ENCODE data around the gene SCN1A.
"Not testable (repeated sequence)": the region's sequence is repeated elsewhere in the genome, so short reads cannot be mapped to it uniquely, and the experiment has no call there.

The SCN1A gene

DNA sequence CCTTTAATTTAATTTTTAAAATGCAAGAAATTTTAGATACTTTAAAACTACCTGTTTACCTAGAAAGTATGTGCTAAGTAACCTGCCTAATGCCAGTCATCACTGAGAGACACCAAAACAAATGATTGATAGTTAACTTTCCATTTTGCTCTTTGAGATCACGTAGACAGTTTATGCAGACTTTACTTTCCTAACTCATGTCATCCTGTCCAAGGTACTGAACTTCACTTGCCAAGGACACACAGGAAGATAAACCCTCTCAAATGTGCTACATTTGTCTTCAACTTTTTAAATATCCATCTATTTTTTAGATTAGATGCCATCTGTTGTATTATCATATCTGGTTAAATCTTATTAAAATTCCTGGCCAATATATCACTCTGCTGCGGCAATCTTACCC is 20.1 kb upstream of the SCN1A start:
- Histone ChIP-seq H3K4me1 (ENCODE audit: insufficient read depth, low read length) (no peaks in the 10 kb centered on the region), H3K9ac (ENCODE audit: low read depth, low read length) (no peak overlapping the region), H3K27ac (ENCODE audit: low read length) (no peak overlapping the region), H4K20me1 (ENCODE audit: insufficient read depth, low read length) (no peaks in the 10 kb centered on the region), H3K4me3 (ENCODE audit: low read depth in 1 of 2, low read length in 2 of 2) (no peak overlapping the region), H3K9me3 (ENCODE audit: insufficient read depth, low read length, severe bottlenecking) (no peaks in the 10 kb centered on the region), H3K36me3 (ENCODE audit: insufficient read depth, low read length) (no peaks in the 10 kb centered on the region), H2AFZ (ENCODE audit: low read depth, low read length) (no peak overlapping the region), H3K27me3 (ENCODE audit: insufficient read depth, low read length, poor library complexity) (peaks cover 5% of the 10 kb centered on the region), H3K4me2 (ENCODE audit: insufficient read depth, low read length) (no peak overlapping the region), H3K79me2 (ENCODE audit: insufficient read depth, low read length) (no peaks in the 10 kb centered on the region)
- DNase-seq = no peak
- ATAC-seq (ENCODE audit: insufficient read depth, low read depth) = no peak
- TF ChIP-seq, protein P1, sequence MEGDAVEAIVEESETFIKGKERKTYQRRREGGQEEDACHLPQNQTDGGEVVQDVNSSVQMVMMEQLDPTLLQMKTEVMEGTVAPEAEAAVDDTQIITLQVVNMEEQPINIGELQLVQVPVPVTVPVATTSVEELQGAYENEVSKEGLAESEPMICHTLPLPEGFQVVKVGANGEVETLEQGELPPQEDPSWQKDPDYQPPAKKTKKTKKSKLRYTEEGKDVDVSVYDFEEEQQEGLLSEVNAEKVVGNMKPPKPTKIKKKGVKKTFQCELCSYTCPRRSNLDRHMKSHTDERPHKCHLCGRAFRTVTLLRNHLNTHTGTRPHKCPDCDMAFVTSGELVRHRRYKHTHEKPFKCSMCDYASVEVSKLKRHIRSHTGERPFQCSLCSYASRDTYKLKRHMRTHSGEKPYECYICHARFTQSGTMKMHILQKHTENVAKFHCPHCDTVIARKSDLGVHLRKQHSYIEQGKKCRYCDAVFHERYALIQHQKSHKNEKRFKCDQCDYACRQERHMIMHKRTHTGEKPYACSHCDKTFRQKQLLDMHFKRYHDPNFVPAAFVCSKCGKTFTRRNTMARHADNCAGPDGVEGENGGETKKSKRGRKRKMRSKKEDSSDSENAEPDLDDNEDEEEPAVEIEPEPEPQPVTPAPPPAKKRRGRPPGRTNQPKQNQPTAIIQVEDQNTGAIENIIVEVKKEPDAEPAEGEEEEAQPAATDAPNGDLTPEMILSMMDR (IDR thresholded peaks at IDR 0.05; ENCODE audit: borderline replicate concordance, extremely low read depth, low read length, poor library complexity, severe bottlenecking) = no peak
- TF ChIP-seq EZH2 (IDR thresholded peaks at IDR 0.05; ENCODE audit: borderline replicate concordance, low read depth, low read length, severe bottlenecking) = no peak

DNA sequence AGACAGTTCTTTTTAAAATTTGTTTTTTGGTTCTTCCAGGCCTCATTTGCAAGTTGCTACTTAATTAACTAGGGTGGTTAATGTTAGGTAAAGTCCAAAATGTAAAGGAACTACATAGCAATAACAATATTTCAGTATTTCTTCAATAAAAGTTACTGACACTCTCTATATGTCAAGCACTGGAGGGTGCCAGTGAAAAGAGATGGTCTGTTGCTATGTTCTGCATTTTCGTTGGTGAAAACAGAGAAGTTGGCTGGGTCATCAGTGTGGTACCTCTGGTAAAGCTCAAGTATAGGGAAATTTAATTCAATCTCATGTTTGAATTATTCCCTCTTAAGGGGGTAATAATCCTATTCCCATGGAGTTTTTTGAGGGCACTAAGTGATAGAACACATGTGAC is 16.3 kb upstream of the SCN1A start:
- H3K4me2 ChIP-seq (ENCODE audit: insufficient read depth, low read length) = no peak overlapping the region
- no peak for ATAC-seq (ENCODE audit: insufficient read depth, low read depth)
- TF ChIP-seq, protein P1 (IDR thresholded peaks at IDR 0.05; ENCODE audit: borderline replicate concordance, extremely low read depth, low read length, poor library complexity, severe bottlenecking) = no peak
- TF ChIP-seq EZH2 (IDR thresholded peaks at IDR 0.05; ENCODE audit: borderline replicate concordance, low read depth, low read length, severe bottlenecking) = no peak
- no peak overlapping the region for H2AFZ ChIP-seq (ENCODE audit: low read depth, low read length)
- H3K27me3 ChIP-seq (ENCODE audit: insufficient read depth, low read length, poor library complexity) = peaks cover 1% of the 10 kb centered on the region
- no peaks in the 10 kb centered on the region for H3K36me3 ChIP-seq (ENCODE audit: insufficient read depth, low read length)
- no peak overlapping the region for H3K9ac ChIP-seq (ENCODE audit: low read depth, low read length)
- no peak for DNase-seq
- H3K79me2 ChIP-seq (ENCODE audit: insufficient read depth, low read length) = no peaks in the 10 kb centered on the region
- no peaks in the 10 kb centered on the region for H3K4me1 ChIP-seq (ENCODE audit: insufficient read depth, low read length)
- no peak overlapping the region for H3K4me3 ChIP-seq (ENCODE audit: low read depth in 1 of 2, low read length in 2 of 2)
- H4K20me1 ChIP-seq (ENCODE audit: insufficient read depth, low read length) = no peaks in the 10 kb centered on the region
- H3K9me3 ChIP-seq (ENCODE audit: insufficient read depth, low read length, severe bottlenecking) = no peaks in the 10 kb centered on the region
- H3K27ac ChIP-seq (ENCODE audit: low read length) = no peak overlapping the region

DNA sequence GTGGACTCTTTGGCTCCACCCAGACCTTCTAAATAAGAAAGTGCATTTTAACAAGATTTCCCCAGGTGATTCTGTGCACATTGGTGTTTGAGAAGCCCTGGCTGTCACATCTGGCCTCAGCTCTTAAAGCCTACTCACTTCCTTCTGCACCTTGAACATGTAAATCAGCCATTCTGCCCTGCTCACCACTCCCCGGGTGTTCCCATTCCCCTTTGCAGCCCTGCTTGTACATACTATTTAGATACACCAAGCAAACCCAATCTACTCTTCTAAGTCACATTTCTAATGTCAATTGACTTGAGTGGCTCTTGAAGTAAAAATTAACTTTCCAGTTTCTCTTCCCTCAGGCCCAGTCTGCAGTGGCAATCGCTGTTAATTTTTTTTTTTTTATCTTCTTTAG is 13.1 kb upstream of the SCN1A start:
- Histone ChIP-seq H3K27me3 (ENCODE audit: insufficient read depth, low read length, poor library complexity) (no peaks in the 10 kb centered on the region), H2AFZ (ENCODE audit: low read depth, low read length) (no peak overlapping the region), H3K4me3 (ENCODE audit: low read depth in 1 of 2, low read length in 2 of 2) (no peak overlapping the region), H3K9ac (ENCODE audit: low read depth, low read length) (no peak overlapping the region), H3K9me3 (ENCODE audit: insufficient read depth, low read length, severe bottlenecking) (no peaks in the 10 kb centered on the region), H3K79me2 (ENCODE audit: insufficient read depth, low read length) (no peaks in the 10 kb centered on the region), H3K27ac (ENCODE audit: low read length) (no peak overlapping the region), H3K36me3 (ENCODE audit: insufficient read depth, low read length) (no peaks in the 10 kb centered on the region), H3K4me2 (ENCODE audit: insufficient read depth, low read length) (no peak overlapping the region), H3K4me1 (ENCODE audit: insufficient read depth, low read length) (no peaks in the 10 kb centered on the region), H4K20me1 (ENCODE audit: insufficient read depth, low read length) (no peaks in the 10 kb centered on the region)
- TF ChIP-seq, protein P1 (IDR thresholded peaks at IDR 0.05; ENCODE audit: borderline replicate concordance, extremely low read depth, low read length, poor library complexity, severe bottlenecking) = no peak
- TF ChIP-seq EZH2 (IDR thresholded peaks at IDR 0.05; ENCODE audit: borderline replicate concordance, low read depth, low read length, severe bottlenecking) = no peak
- ATAC-seq (ENCODE audit: insufficient read depth, low read depth) (no peak), DNase-seq (no peak)

DNA sequence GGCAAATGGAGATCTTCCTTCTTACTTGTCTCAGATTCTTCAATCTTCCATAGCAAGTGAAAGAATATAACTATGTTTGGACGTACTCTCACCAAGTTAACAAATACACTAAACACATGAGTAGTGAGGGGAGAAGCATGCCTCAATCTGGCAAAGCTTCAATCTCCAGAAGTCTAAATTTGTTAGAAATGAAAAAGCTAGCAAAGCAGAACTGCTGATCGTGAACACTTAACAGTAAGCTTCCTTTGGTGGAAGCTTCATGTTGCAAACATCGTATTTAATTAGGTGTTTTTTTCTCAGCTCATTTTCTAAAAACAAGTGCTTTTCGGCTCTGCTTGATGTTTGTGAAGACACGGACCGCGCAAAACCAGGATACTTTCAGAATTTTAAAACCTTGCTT is 12.7 kb upstream of the SCN1A start:
- no peaks in the 10 kb centered on the region for H3K27me3 ChIP-seq (ENCODE audit: insufficient read depth, low read length, poor library complexity)
- DNase-seq = no peak
- H3K4me3 ChIP-seq (ENCODE audit: low read depth in 1 of 2, low read length in 2 of 2) = no peak overlapping the region
- H3K4me2 ChIP-seq (ENCODE audit: insufficient read depth, low read length) = no peak overlapping the region
- ATAC-seq (ENCODE audit: insufficient read depth, low read depth) = no peak
- H3K36me3 ChIP-seq (ENCODE audit: insufficient read depth, low read length) = no peaks in the 10 kb centered on the region
- H3K9me3 ChIP-seq (ENCODE audit: insufficient read depth, low read length, severe bottlenecking) = no peaks in the 10 kb centered on the region
- H3K79me2 ChIP-seq (ENCODE audit: insufficient read depth, low read length) = no peaks in the 10 kb centered on the region
- H3K4me1 ChIP-seq (ENCODE audit: insufficient read depth, low read length) = no peaks in the 10 kb centered on the region
- H3K9ac ChIP-seq (ENCODE audit: low read depth, low read length) = no peak overlapping the region
- no peak overlapping the region for H2AFZ ChIP-seq (ENCODE audit: low read depth, low read length)
- H3K27ac ChIP-seq (ENCODE audit: low read length) = no peak overlapping the region
- no peaks in the 10 kb centered on the region for H4K20me1 ChIP-seq (ENCODE audit: insufficient read depth, low read length)
- TF ChIP-seq EZH2 (IDR thresholded peaks at IDR 0.05; ENCODE audit: borderline replicate concordance, low read depth, low read length, severe bottlenecking) = no peak
- TF ChIP-seq, protein P1 (IDR thresholded peaks at IDR 0.05; ENCODE audit: borderline replicate concordance, extremely low read depth, low read length, poor library complexity, severe bottlenecking) = no peak

DNA sequence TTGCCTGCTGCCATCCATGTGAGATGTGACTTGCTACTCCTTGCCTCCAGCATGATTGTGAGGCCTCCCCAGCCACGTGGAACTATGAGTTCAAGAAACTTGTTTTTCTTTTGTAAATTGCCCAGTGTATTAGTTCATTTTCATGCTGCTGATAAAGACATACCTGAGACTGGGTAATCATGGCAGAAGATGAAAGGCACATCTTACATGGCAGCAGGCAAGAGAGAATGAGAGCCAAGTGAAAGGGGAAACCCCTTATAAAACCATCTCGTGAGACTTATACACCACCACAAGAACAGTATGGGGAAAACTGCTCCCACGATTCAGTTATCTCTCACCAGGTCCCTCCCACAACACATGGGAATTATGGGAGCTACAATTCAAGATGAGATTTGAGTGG is 11.7 kb upstream of the SCN1A start:
- not testable (repeated sequence) for H3K9me3 ChIP-seq (ENCODE audit: insufficient read depth, low read length, severe bottlenecking); H3K4me3 ChIP-seq (ENCODE audit: low read depth in 1 of 2, low read length in 2 of 2); H3K9ac ChIP-seq (ENCODE audit: low read depth, low read length); DNase-seq; H2AFZ ChIP-seq (ENCODE audit: low read depth, low read length); H3K79me2 ChIP-seq (ENCODE audit: insufficient read depth, low read length); ATAC-seq (ENCODE audit: insufficient read depth, low read depth); H3K36me3 ChIP-seq (ENCODE audit: insufficient read depth, low read length); H3K4me2 ChIP-seq (ENCODE audit: insufficient read depth, low read length); H3K27ac ChIP-seq (ENCODE audit: low read length); H3K27me3 ChIP-seq (ENCODE audit: insufficient read depth, low read length, poor library complexity); H4K20me1 ChIP-seq (ENCODE audit: insufficient read depth, low read length); H3K4me1 ChIP-seq (ENCODE audit: insufficient read depth, low read length)
